B cell (primary cell): ENCODE measurements around the gene NPS. TPM values are rescaled to one million over a fixed set of nuclear protein-coding genes. Genes with fewer than 3 reads are reported as not detected.

Experiments
- ATAC-seq: fragments of 200-7000 bp; cut with Tn5 transposase; one replicate; pipeline ENCODE4 v1.10.0; 2021; ENCODE audit warnings: low read depth, mild to moderate bottlenecking, moderate number of reproducible peaks, moderate library complexity
- CTCF ChIA-PET: fragments of 350-600 bp; sonication (Branson Sonifier 250); formaldehyde crosslinking; loops from one replicate; lab custom pipeline; 2021; ENCODE audit warnings: antibody characterized with exemption, inconsistent platforms; lab: Charles Lee
- POLR2A ChIA-PET: fragments of 350-600 bp; sonication (Branson Sonifier 250); formaldehyde crosslinking; loops from one replicate; lab custom pipeline; 2021; ENCODE audit warnings: antibody characterized with exemption; lab: Charles Lee
- DNase-seq: peaks from one replicate; pipeline ENCODE4 v3.0.0; 2013
- H2AFZ ChIP-seq: 2 replicates; pipeline ENCODE4 v1.6.1; 2012; ENCODE audit warnings: mild to moderate bottlenecking, low read depth, low read length; ENCODE audit not compliant: insufficient read depth, poor library complexity, severe bottlenecking
- H3K27ac ChIP-seq, 2 donors: 1 replicate in 1 of 2; 2 replicates in 1 of 2; pipeline ENCODE4 v1.5.1; 2012 to 2013; ENCODE audit warnings: low read length in 2 of 2, mild to moderate bottlenecking in 2 of 2, moderate library complexity in 1 of 2
- H3K27me3 ChIP-seq, 4 experiments: fragments of 200-600 bp in 1 of 4; sonication (generic) in 1 of 4; replicated peaks in 1 of 4; 1 replicate in 2 of 4; 2 replicates in 2 of 4; pipeline versions ENCODE4 v1.6.1 to v1.7.0; 2013 to 2016; ENCODE audit warnings: low read length in 3 of 4, mild to moderate bottlenecking in 2 of 4, mixed read lengths in 1 of 4, moderate library complexity in 1 of 4; ENCODE audit not compliant: insufficient read depth in 4 of 4, control insufficient read depth in 3 of 4; ENCODE audit errors: control extremely low read depth in 1 of 4
- H3K36me3 ChIP-seq, 2 experiments: replicated peaks in 1 of 2; 1 replicate in 1 of 2; 2 replicates in 1 of 2; pipeline versions ENCODE4 v1.6.1 to v1.7.1; 2013; ENCODE audit warnings: low read length in 1 of 2; ENCODE audit not compliant: insufficient read depth in 2 of 2, control insufficient read depth in 1 of 2; ENCODE audit errors: control extremely low read depth in 1 of 2, extremely low read depth in 1 of 2
- H3K4me1 ChIP-seq, 2 donors: fragments of 200-600 bp in 1 of 2; sonication (generic) in 1 of 2; 1 replicate in 1 of 2; 2 replicates in 1 of 2; pipeline versions ENCODE4 v1.5.1 to v1.6.1; 2013 to 2017; ENCODE audit warnings: low read length in 2 of 2; ENCODE audit not compliant: control insufficient read depth in 2 of 2, insufficient read depth in 2 of 2
- H3K4me2 ChIP-seq: replicated peaks from 2 replicates; pipeline ENCODE3; 2012; ENCODE audit warnings: mild to moderate bottlenecking, low read depth, low read length; ENCODE audit not compliant: poor library complexity, severe bottlenecking
- H3K4me3 ChIP-seq, 5 experiments: fragments of 200-600 bp in 1 of 5; sonication (generic) in 1 of 5; 1 replicate in 3 of 5; 2 replicates in 2 of 5; pipeline versions ENCODE4 v1.5.1 to v1.7.0; 2011 to 2016; ENCODE audit warnings: low read length in 4 of 5, mild to moderate bottlenecking in 4 of 5, low read depth in 2 of 5, control low read depth in 1 of 5, moderate library complexity in 1 of 5; ENCODE audit not compliant: insufficient read depth in 1 of 5; ENCODE audit errors: control extremely low read depth in 1 of 5, extremely low read depth in 1 of 5
- H3K79me2 ChIP-seq: fragments of 200-600 bp; sonication (generic); one replicate; pipeline ENCODE4 v1.6.0; 2016; ENCODE audit warnings: low read length; ENCODE audit not compliant: control insufficient read depth, insufficient read depth
- H3K9ac ChIP-seq: fragments of 200-600 bp; sonication (generic); 2 replicates; pipeline ENCODE4 v1.6.1; 2017; ENCODE audit warnings: mild to moderate bottlenecking, low read length, moderate library complexity
- H3K9me3 ChIP-seq, 3 donors: one replicate each; pipeline versions ENCODE4 v1.6.1 to v1.7.1; 2013; ENCODE audit warnings: low read length in 2 of 3; ENCODE audit not compliant: control insufficient read depth in 2 of 3, insufficient read depth in 1 of 3; ENCODE audit errors: control extremely low read depth in 1 of 3
- H4K20me1 ChIP-seq: 2 replicates; pipeline ENCODE4 v1.6.0; 2012; ENCODE audit warnings: mild to moderate bottlenecking, low read length; ENCODE audit not compliant: insufficient read depth, control insufficient read depth, poor library complexity, severe bottlenecking
- H3K27ac Mint-ChIP-seq: one replicate; pipeline ENCODE4 v1.8.0; 2021; ENCODE audit warnings: mixed read lengths
- H3K27me3 Mint-ChIP-seq: one replicate; pipeline ENCODE4 v1.8.0; 2021; ENCODE audit warnings: mixed read lengths
- H3K4me1 Mint-ChIP-seq: one replicate; pipeline ENCODE4 v1.8.0; 2021; ENCODE audit warnings: mixed read lengths
- H3K4me3 Mint-ChIP-seq: one replicate; pipeline ENCODE4 v1.8.0; 2021; ENCODE audit warnings: mixed read lengths
- H3K9me3 Mint-ChIP-seq: one replicate; pipeline ENCODE4 v1.8.0; 2022; ENCODE audit warnings: mixed read lengths; ENCODE audit not compliant: insufficient read depth
- CTCF ChIP-seq: fragments of 200-600 bp; IDR thresholded peaks from one replicate; pipeline ENCODE4 v1.8.0; 2022; ENCODE audit warnings: antibody characterized with exemption, mild to moderate bottlenecking
- EZH2 ChIP-seq: IDR thresholded peaks from 2 replicates; pipeline ENCODE4 v1.6.1; 2012; ENCODE audit warnings: borderline replicate concordance, low read depth, mild to moderate bottlenecking, moderate library complexity, low read length; ENCODE audit not compliant: insufficient read depth, poor library complexity, severe bottlenecking
- WGBS: methylation state at CpG from one replicate; pipeline ENCODE4 v1.1.5; 2013; ENCODE audit warnings: missing lambda C conversion rate; ENCODE audit not compliant: insufficient coverage; 5-methylcytosine and 5-hydroxymethylcytosine counted together
- intact Hi-C: fragments of 100-400 bp; cut with micrococcal nuclease; formaldehyde crosslinking; loops from one replicate; pipeline ENCODE4 v1.10.0; 2022
- polyA plus RNA-seq: library from polyadenylated mRNA; depleted of rRNA; stranded (reverse); fragments of >200 nt; gene quantifications from 2 replicates; pipeline ENCODE4 v1.2.3, GENCODE V29; 2012
- total RNA-seq, 2 donors: library from RNA; stranded (reverse); fragments of 120-200 nt in 1 of 2; gene quantifications; 1 replicate in 1 of 2; 2 replicates in 1 of 2; pipeline versions ENCODE4 v1.2.3 to v1.2.4, GENCODE V29; 2013 to 2022

The NPS gene
- total and polyA plus RNA-seq, 2 donors (not counting 1 experiment from before 2014, with no cell fraction given), result not detected

GRCh38 chr10:127532659-127533058 lies 16.4 kb upstream of the NPS start:
- Histone ChIP-seq H3K4me2 (no peak overlapping the region), H3K4me1 (no peaks in the 10 kb centered on the region), H3K36me3 (no peaks in the 10 kb centered on the region), H2AFZ (no peak overlapping the region), H3K9ac (no peak overlapping the region), H3K9me3 (peaks cover 0 to 20% (median 0%) of the 10 kb centered on the region in 3 donors), H3K79me2 (no peaks in the 10 kb centered on the region), H3K27ac (no peak overlapping the region), H4K20me1 (no peaks in the 10 kb centered on the region), H3K4me3 (no peak overlapping the region), H3K27me3 (no peaks in the 10 kb centered on the region)
- H3K4me1 Mint-ChIP-seq, result no peaks in the 10 kb centered on the region
- H3K4me3 Mint-ChIP-seq, result no peak overlapping the region
- H3K27me3 Mint-ChIP-seq, result no peaks in the 10 kb centered on the region
- intact Hi-C loops, result no loop called here
- POLR2A ChIA-PET, result no interaction called here
- no peak overlapping the region for H3K27ac Mint-ChIP-seq
- CTCF ChIA-PET, result no interaction called here
- DNase-seq (no peak), ATAC-seq (no peak)
- 100% methylated on average over 2 of the region's 5 CpGs for WGBS
- TF ChIP-seq CTCF (no peak), EZH2 (no peak)
- H3K9me3 Mint-ChIP-seq, result no peaks in the 10 kb centered on the region

- H3K9me3 ChIP-seq, result peaks cover 0 to 28% (median 0%) of the 10 kb centered on the region in 3 donors
- TF ChIP-seq CTCF (no peak), EZH2 (no peak)
- Mint-ChIP-seq H3K9me3 (no peaks in the 10 kb centered on the region), H3K27me3 (no peaks in the 10 kb centered on the region), H3K27ac (no peak overlapping the region), H3K4me1 (no peaks in the 10 kb centered on the region), H3K4me3 (no peak overlapping the region)
- CTCF ChIA-PET, result no interaction called here
- ATAC-seq (no peak), DNase-seq (no peak)
- H3K4me1 ChIP-seq, result no peaks in the 10 kb centered on the region
- intact Hi-C loops, result no loop called here
- WGBS, result 100% methylated on average over 2 of the region's 6 CpGs
- H3K27ac ChIP-seq, result no peak overlapping the region
- no peak overlapping the region for H3K9ac ChIP-seq
- no peak overlapping the region for H2AFZ ChIP-seq
- no peaks in the 10 kb centered on the region for H3K79me2 ChIP-seq
- no peak overlapping the region for H3K4me3 ChIP-seq
- H3K27me3 ChIP-seq, result no peaks in the 10 kb centered on the region
- H3K4me2 ChIP-seq, result no peak overlapping the region
- no peaks in the 10 kb centered on the region for H4K20me1 ChIP-seq
- no peaks in the 10 kb centered on the region for H3K36me3 ChIP-seq
- POLR2A ChIA-PET, result no interaction called here
Observed at GRCh38 chr10:127534074-127534473, 15.0 kb upstream of the NPS start.
